GM21576 (cell line): ENCODE results near the gene DMXL2.
"Not testable (repeated sequence)": the region's sequence is repeated elsewhere in the genome, so short reads cannot be mapped to it uniquely, and the experiment has no call there.

Source experiments
- ATAC-seq: cut with Tn5 transposase; IDR thresholded peaks from one replicate; pipeline ENCODE4 v1.9.1; 2021; ENCODE audit warnings: mild to moderate bottlenecking, moderate library complexity; ENCODE audit not compliant: unreplicated experiment

DMXL2 gene

DNA sequence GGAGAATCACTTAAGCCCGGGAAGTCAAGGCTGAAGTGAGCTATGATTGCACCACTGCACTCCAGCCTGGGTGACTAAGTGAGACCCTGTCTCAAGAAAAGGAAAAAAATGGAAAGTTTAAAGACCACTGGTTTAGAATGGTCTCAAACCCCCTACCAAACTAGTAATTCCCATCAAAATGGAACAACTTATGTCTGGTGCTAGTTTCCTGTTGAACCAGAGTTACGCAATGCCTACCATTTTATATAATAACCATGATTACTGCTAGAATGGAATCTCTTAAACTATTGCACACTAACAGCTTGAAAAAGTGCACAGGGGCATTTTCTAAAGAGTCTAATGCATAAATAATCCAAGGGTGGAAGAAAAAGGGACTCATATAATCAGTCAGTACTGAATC is 43.6 kb downstream of the DMXL2 start:
- no peak for ATAC-seq

DNA sequence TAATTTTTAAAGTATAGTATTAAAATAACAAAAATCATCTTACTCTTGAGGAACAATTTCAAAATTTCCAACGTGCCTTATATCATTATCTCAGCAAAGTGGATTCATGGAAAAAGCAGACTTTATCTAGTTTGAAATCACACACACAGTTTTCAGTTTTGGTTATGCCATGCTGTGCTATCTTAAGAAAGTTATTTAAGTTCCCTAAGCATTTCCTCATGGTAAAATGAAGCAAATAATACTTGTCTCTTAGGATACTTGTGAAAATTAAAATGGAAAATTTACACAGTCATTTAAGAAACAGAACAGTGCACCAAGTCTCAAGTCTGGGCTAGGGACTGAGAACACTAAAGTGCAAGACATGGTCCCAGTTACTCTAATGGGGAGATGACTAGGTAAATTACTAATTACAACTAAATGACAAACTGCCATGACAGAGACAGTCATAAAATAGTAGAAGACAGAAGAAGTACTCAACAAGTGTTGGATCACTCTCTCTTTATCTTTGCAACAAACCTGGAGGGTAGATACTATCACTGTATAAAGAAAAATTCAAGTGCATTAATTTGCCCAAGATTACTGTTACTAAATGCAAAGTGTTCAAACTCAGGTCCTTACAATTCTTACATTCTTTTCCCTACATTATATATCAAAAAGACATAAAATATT is 44.8 kb downstream of the DMXL2 start:
- no peak for ATAC-seq

DNA sequence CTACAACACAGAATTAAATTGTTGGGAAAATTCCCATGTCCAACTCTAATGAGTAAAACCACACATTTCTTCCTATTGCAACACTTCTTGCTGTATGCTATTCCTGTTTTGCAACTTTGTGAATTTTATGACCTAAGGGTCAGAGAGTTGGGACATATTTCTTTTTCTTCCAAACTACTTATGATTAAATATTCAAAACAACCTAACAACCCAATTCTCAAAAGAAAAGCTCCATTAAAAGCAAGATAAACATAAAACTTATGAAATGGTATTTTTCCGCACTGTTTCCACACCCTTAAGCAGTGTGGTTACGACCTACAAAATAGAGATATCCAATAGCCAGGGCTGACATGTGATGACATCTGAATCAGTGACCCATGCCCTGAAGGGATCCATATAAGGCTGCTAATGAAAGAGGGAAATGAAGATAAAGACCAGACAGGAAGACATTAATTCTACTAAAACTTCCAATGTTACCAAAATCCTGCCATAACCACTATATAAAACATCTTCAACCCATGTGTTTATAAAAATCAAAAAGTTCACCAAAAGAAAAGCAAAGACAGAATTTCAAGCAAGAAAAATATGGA is 45.6 kb downstream of the DMXL2 start:
- ATAC-seq = no peak

DNA sequence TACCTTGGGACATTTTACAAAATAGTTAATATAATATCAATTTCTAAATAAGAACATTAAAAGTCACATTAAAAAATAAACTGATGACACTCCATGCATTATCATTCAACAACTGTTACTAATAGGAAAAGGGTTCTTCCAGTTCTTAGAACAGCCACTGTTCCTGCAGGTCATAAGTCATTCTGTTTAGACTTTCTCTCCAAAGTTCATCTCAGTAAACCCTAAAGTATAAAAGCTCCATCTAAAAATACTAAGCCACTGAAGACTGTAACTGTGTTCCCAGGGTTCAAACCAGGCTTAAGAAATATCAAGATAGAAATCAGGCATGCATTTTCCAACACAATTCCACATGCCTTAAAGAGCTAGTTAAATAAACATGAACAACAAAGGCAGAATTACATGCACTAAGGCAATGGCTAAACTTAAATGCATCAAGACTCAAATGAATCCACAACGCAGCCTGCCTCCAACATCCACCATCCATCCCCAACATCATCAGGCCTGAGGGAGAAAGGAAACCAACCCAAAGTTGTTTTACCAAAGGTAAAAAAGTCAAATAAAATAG is 46.2 kb downstream of the DMXL2 start:
- no peak for ATAC-seq

DNA sequence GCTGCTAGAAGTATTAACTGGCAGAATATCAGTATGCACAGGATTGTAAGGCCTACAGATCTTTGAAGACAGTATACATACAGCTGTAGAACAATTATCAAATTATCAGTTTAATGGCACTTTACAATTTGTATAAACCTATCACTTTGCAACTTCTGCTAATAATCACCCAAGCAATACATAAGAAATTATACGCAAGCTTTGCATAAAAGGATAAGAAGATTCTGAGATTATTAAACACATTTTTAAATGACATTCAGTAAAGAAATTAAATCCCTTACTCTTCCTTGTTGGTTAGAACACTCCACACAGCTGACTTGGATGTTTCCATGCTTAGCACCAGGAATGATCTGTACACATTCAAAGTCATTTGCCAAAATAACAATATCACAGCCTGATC is 46.8 kb downstream of the DMXL2 start:
- no peak for ATAC-seq

DNA sequence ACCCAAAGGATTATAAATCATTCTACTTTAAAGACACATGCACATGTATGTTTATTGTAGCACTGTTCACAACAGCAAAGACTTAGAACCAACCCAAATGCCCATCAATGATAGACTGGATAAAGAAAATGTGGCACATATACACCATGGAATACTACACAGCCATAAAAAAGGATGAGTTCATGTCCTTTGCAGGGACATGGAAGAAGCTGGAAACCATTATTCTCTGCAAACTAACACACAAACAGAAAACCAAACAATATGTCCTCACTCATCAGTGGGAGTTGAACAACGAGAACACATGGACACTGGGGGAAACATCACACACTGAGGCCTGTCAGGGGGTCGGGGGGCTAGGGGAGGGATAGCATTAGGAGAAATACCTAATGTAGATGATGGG is 49.2 kb downstream of the DMXL2 start:
- ATAC-seq = not testable (repeated sequence)

GRCh38 chr15:51568939-51569784 is 53.4 kb downstream of the DMXL2 start:
- ATAC-seq = not testable (repeated sequence)

GRCh38 chr15:51561271-51561670 is 61.3 kb downstream of the DMXL2 start:
- no peak for ATAC-seq

GRCh38 chr15:51558876-51559275 is 63.7 kb downstream of the DMXL2 start:
- ATAC-seq = no peak

GRCh38 chr15:51558411-51558810 is 64.2 kb downstream of the DMXL2 start:
- no peak for ATAC-seq

- ATAC-seq = no peak
These were observed 71.7 kb downstream of the DMXL2 start for GRCh38 chr15:51550841-51551240.

DNA sequence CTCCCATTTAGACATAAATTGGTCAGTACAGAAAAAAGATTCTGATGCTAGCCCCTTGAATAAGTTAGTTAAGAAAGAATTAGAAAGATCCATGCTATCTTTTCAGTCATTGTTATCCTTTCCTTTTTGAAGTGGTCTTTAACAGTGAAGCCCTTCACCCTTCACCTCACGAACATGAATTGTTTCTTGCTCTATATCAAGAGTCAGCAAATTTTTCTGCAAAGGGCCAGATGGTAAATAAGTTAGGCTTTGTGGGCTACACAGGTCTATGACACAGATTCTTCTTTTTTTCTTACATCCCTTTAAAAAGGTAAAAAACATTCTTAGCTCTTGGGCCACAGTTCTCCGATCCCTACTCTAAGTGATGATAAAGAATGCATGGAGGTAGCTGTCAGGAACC is 74.9 kb downstream of the DMXL2 start:
- ATAC-seq = no peak

DNA sequence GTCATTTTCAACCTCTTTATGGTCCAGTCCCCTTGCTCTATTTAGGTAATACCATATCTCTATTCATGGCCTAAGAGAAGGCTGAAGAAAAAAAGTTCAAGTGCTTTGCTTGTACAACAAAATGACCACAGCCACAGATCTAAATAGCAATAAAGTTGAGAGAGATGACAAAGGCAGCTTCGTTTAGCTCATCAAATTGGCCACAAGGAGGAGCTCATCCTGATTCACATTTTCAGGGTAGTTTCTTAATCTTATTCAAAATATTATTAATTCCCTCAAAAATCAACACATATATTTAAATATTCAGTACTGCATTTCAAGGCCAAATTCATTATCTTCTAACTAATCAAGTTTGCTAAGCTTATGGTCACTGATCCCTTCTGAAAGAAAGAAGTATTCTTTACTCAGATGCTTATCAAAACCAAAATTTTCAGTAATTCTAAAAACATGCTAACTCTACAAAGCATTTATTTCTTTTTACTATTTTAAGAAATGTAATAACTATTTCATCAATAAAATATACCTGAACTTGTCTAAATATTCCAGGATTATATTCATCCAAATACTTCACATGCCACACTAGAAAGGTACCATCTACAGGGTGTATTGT is 85.5 kb downstream of the DMXL2 start:
- ATAC-seq = no peak

GRCh38 chr15:51533672-51534398 is 88.7 kb downstream of the DMXL2 start:
- no peak for ATAC-seq

DNA sequence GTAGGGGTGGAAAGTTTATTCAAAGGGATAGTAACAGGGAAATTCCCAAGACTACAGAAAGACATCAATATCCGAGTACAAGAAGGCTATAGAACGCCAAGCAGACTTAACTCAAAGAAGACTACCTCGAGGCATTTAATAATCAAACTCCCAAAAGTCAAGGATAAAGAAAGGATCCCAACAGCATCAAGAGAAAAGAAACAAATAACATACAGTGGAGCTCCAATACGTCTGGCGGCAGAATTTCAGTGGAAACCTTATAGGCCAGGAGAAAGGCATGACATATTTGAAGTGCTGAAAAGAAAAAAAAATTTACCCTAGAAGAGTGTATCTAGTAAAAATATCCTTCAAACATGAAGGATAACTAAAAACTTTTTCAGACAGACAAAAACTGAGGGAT is 95.6 kb downstream of the DMXL2 start:
- ATAC-seq = no peak

DNA sequence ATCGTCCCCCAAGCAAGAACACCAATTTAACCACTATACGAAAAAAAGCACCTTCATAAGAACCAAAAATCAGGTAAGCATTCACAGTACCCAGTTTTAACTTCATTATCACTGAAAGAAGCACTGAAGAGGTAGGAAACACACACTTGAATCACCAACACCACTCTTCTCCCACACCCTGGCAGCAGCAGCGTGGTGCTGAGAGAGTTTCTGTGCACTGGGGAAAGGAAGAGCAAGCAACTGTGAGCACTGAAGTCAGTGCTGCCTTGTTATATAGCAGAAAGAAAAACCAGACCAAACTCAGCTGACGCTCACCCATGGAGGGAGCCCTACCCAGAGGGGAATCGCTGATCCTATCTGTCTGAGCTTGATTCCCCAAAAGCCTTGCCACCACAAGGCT is 98.2 kb downstream of the DMXL2 start:
- no peak for ATAC-seq

DNA sequence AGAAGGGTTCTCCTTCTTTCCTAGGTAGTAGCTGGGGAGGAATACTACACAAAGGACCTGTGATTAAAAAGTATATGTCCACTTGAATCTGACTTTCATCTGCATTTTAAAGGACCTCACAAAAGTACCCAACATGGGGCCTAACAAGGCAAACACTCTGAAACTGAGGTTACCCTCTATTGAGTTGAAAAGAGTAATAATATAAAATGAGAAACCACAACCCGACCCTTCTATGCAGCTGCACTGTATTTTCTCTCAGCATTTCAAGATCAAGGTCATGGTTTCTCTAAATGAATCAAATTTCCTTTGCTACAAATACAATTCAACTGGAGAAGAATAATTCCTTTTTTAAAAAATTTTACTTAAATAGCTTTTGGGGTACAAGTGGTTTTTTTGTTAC is 106.3 kb downstream of the DMXL2 start:
- no peak for ATAC-seq

- ATAC-seq = no peak
These were observed 117.3 kb downstream of the DMXL2 start for GRCh38 chr15:51505251-51505650.

DNA sequence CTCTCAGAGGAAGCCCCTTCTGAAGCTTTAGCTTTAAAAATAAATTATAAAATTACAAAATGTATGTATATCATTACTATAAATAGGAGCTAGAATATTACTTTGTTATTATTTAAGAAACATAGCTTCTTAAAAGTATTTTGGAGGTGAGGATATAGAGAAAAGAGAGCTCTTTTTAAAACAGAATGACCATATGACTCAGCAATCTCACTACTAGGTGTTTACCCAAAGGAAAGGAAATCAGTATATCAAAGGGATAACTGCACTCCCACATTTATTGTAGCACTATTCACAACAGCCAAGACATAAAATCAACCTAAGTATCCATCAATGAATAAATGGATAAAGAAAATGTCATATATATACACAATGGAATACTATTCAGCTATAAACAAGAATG is 119.6 kb downstream of the DMXL2 start:
- ATAC-seq = no peak

GRCh38 chr15:51499379-51499976 is 123.1 kb downstream of the DMXL2 start:
- no peak for ATAC-seq
